ENCODE results near the gene GCGR. TPM values are rescaled to one million over a fixed set of nuclear protein-coding genes. Genes with fewer than 3 reads are reported as not detected.
"Not testable (repeated sequence)": the region's sequence is repeated elsewhere in the genome, so short reads cannot be mapped to it uniquely, and the experiment has no call there.

The GCGR gene
- total RNA-seq, 1 donor from 2014 or later, result 7.8 TPM

- intact Hi-C loops (cut with DNase I), result no loop called here
- ATAC-seq, result no peak
- no peak for DNase-seq (ENCODE audit: low spot score)
Observed at GRCh38 chr17:81825841-81826466, 22.0 kb downstream of the GCGR start.

DNA sequence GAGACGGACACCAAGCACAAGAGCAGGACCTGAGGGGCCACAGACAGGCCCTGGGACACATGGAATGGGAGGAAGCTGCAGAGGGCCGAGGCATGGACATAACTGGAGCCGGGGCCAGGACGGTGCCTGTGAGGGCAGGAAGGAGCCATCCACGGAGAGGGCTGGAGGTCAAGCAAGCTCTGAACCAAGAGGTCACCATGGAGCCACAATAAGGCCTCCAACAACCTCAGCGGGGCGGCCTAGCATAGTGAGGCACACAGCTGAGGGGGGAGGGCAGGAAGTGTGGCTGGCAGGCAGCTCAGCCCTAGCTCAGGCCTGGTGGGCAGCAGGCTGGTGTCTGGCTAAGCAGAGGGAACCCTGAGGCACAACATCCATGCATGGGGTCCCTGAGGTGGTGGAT lies 24.7 kb downstream of the GCGR start:
- intact Hi-C loops (cut with DNase I), result no loop called here

DNA sequence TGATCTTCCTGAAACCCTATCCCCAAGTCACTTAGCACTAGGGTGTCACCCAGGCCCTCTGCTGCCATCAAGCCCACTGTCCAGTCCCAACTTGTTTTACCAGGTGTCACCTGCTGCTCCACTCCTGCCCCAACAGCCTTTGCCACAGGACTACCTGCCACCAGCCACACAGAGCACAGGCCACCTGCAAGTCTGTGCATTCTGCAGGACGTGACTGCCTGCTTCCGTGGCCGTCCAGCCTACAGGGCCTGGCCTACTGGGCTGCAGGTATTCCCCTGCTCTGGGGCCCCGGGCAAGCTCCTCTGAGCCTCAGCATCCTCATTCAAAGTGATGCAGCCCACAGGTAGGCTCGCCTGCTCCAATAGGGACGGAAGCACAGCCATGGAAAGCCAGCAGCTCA lies 25.9 kb downstream of the GCGR start:
- ATAC-seq (no peak), DNase-seq (ENCODE audit: low spot score) (no peak)
- intact Hi-C loops (cut with DNase I), result no loop called here

More for the DNA sequence above, 24.7 kb downstream of the GCGR start:
- DNase-seq (ENCODE audit: low spot score) (no peak), ATAC-seq (no peak)

GRCh38 chr17:81831563-81831956 lies 27.6 kb downstream of the GCGR start:
- DNase-seq (ENCODE audit: low spot score), result no peak
- intact Hi-C loops (cut with DNase I), result no loop called here
- ATAC-seq, result no peak

GRCh38 chr17:81831957-81832607 lies 28.1 kb downstream of the GCGR start:
- ATAC-seq, result peak; percentile 37
- intact Hi-C loops (cut with DNase I), result no loop called here
- no peak for DNase-seq (ENCODE audit: low spot score)

DNA sequence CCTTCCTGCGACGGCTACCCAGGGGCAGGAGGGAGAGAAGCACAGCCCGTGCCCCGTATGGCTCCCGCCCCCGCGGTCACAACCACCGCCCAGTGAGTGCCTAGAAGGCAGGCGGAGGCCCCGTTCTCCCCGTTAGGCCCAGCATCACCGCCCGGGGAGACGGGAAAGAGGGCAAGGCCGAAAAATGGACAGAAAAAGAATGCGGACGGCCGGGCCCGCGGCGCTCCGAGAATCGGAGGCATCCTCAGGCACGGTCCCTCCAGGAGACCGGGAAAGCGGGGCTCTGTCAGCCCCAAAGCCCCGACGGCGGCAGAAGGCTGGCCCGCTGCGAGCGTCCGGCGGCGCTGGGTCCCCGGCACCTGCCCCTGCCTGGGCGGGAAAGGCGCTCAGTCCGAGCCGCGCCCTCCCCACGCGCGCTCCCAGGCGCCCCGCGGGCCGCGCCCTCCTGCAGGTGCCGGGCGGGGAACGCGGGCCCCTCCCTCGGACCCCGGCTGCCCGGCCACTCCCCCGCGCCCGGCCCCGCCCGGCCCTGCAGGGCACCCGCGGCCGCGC lies 28.7 kb downstream of the GCGR start:
- intact Hi-C loops (cut with DNase I), result no loop called here
- peak; percentile 39 for ATAC-seq

DNA sequence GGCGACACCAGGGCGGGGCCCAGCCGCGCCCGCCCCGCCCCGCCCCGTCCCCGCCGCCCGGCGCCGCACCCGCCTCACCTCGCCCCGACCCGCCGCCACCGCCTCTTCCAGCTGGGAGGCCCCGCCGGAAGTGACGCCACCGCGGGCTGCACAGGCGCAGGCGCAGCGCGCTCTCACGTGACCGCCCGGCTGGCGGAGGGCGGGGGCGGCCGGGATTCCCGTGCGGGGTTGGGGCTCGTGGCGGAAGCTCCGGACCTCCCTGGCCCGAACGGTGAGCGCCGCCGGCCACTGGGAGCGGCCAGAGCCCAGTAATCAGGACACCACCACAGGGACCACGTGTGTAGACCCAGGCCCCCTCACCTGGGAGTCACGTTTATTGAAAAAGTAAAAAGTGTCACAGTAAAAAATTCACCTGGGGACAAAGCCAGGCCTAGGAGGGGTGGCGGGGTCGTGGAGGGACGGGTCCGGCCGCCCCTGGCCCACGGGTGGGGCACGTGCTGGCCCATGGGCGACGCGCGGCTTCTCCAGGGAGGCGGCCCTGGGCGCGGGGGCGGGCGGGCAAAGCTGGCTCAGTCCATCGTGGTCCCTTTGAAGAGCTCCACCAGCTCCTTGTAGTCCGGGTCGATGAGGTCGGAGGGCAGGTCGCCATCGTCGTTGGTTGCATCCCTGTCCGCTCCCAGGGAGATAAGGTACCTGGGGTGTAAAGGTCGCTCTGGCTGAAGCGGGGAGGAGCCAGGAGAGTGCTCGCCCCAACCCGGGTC lies 29.4 kb downstream of the GCGR start, which contains the start of gene MCRIP1:
TSS of gene MCRIP1 (minus strand) at position 132 of the 761 bp plus-strand sequence. CDS start 8,785 bp downstream, outside the sequence.
- ATAC-seq, result peak; percentile 93
- intact Hi-C loops (cut with DNase I), result no loop called here
- DNase-seq (ENCODE audit: low spot score), result peak; percentile 98

More for the DNA sequence above, 28.7 kb downstream of the GCGR start:
- DNase-seq (ENCODE audit: low spot score), result no peak

- ATAC-seq (no peak), DNase-seq (ENCODE audit: low spot score) (no peak)
- intact Hi-C loops (cut with DNase I), result no loop called here
Observed at GRCh38 chr17:81833921-81834830, 30.2 kb downstream of the GCGR start.

DNA sequence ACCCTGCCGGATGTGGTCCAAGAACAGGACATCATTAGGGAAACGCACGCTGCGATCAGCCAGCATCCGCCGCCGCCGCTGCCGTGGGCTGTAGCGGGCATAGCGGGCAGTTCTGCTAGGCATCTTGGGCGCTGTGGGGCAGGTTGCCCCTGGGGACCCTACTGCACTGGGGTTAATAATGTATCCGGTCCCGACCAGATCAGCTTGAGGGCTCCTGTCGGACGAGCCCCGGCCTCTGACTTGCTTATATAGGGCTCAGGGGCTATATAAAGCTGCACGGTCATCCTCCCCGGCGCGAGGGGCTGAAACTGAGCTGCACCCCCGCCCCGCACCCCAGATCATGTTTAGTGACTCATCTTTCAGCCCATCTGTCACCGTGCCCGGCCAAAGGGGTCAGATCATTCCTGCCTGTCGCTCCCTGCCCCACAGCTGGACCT lies 30.9 kb downstream of the GCGR start, which contains the start of gene PPP1R27:
TSS of gene PPP1R27 (minus strand) at position 220 of the 437 bp plus-strand sequence. CDS start at position 123, 97 bp downstream.
- intact Hi-C loops (cut with DNase I), result no loop called here
- no peak for DNase-seq (ENCODE audit: low spot score)
- no peak for ATAC-seq

- DNase-seq (ENCODE audit: low spot score) (no peak), ATAC-seq (no peak)
- intact Hi-C loops (cut with DNase I), result no loop called here
Observed at GRCh38 chr17:81837641-81838040, 33.7 kb downstream of the GCGR start.

GRCh38 chr17:81838753-81839255 lies 34.9 kb downstream of the GCGR start:
- DNase-seq (ENCODE audit: low spot score), result no peak
- intact Hi-C loops (cut with DNase I), result no loop called here
- ATAC-seq, result no peak

GRCh38 chr17:81839301-81839700 lies 35.4 kb downstream of the GCGR start:
- DNase-seq (ENCODE audit: low spot score) (no peak), ATAC-seq (no peak)
- intact Hi-C loops (cut with DNase I), result no loop called here

DNA sequence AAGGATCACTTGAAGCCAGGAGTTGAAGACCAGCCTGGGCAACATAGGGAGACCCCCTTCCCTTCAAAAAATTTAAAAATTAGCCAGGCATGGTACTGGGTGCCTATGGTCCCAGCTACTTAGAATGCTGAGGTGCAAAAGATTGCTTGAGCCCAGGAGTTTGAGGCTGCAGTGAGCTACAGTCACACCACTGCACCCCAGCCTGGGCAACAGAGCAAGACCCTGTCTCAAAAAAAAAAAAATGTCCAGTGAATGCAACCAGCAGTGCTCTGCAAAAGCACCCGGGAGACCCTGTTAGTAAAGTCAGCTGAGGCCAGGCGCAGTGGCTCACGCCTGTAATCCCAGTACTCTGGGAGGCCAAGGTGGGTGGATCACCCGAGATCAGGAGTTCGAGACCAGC lies 36.1 kb downstream of the GCGR start:
- DNase-seq (ENCODE audit: low spot score); ATAC-seq; intact Hi-C loops (cut with DNase I): not testable (repeated sequence)

DNA sequence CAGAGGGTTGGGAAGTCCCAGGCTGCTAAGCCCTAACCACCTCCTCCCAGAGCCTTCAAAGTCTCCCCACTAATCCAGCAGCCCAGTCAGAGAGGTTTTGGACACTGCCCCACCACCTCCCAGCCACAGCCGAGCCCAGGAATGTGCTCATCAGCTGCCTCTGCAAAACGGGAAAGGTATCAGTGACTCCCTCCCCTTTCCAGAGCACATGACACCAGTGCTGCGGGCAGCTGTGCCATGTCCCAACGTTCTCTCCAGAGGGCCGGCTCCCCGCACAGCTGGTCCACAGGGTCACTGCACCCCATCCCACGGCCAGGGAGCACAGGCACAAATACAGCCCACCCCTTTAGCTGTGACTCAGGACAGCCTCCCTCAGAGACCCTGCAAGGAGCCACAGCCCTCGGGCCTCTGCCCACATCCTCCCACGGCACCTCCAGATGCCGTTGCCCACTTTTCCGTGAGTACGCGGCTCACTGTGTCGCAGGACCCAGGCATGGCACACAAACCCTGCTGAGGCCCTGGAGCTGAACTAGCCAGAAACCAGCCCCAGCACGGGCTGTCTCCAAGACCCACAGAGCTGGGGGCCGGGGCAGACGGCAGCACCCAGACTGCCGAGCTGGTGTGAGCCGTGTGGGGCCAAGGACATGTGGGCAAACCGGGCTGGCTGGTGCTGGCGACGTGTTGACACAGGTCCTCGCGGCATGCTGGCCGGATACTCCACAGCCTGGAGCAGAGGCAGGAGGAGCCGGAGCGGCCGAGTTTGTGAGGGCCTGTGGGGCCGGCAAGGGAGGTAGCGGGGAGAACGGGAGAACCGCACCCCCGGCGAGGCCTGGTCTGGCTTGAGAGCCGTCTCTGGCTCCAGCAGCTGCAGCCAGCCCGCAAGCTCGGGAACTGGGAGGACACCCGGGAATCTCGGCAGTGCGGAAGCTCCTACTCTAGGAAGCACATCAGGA lies 37.2 kb downstream of the GCGR start:
- DNase-seq (ENCODE audit: low spot score), result no peak
- no peak for ATAC-seq
- intact Hi-C loops (cut with DNase I), result no loop called here

DNA sequence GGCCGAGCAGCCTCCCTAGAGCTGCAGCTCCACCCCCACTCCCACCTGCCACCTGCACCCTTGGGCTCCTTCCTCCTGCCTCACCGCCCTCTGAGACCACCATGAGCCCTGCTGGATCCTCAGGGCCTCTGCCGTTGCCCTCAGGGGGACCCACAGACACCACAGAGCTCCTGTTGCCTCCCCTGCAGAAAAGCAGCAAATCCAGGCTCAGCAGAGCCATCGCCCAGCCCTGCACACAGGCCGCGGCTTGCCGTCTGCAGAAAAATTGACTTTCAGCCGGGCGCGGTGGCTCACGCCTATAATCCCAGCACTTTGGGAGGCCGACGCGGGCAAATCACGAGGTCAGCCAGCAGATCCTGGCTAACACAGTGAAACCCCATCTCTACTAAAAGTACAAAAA lies 37.9 kb downstream of the GCGR start:
- no peak for DNase-seq (ENCODE audit: low spot score)
- no peak for ATAC-seq
- intact Hi-C loops (cut with DNase I), result no loop called here

- DNase-seq (ENCODE audit: low spot score), result no peak
- intact Hi-C loops (cut with DNase I), result no loop called here
- ATAC-seq, result no peak
Observed at GRCh38 chr17:81842378-81842724, 38.4 kb downstream of the GCGR start.

- ATAC-seq (peak; percentile 86), DNase-seq (ENCODE audit: low spot score) (no peak)
- intact Hi-C loops (cut with DNase I), result no loop called here
Observed at GRCh38 chr17:81842725-81843504, 39.0 kb downstream of the GCGR start.

All from sciatic nerve (tissue), 2 donors.